Left colon (tissue), 2 donors: Measurements from ENCODE around the gene GRK4. TPM values are rescaled to one million over a fixed set of nuclear protein-coding genes. Genes with fewer than 3 reads are reported as not detected.
A peak's percentile ranks its signal among the peaks of the same experiment; 100 is the strongest.
"Not testable (repeated sequence)": the region's sequence is repeated elsewhere in the genome, so short reads cannot be mapped to it uniquely, and the experiment has no call there.

Source experiments
- ATAC-seq: fragments of 200-7000 bp; cut with Tn5 transposase; one replicate; pipeline ENCODE4 v1.9.1; 2020; ENCODE audit warnings: mild to moderate bottlenecking, moderate library complexity
- DNase-seq, 2 donors: peaks; one replicate each; pipeline ENCODE4 v3.0.0-alpha.2; 2020
- intact Hi-C, 2 donors: fragments of 100-400 bp; cut with DNase I in 1 of 2; cut with micrococcal nuclease in 1 of 2; formaldehyde crosslinking; loops; one replicate each; pipeline versions ENCODE4 v1.11.2 to v1.14.0; 2022; cut with DNase I, micrococcal nuclease
- total RNA-seq, 2 donors: library from RNA; stranded (reverse); fragmentation: NEBNext Ultra II Directional; extraction: Animal tissue kit (Norgen Biotek cat#: 25700); gene quantifications; one replicate each; pipeline ENCODE4 v1.2.1, GENCODE V29; 2021
- donor health status: DM: no; HTN: no; CAD: no.
- donor health status: DM: yes; HTN: yes; CAD: no.

GRK4 gene
- total RNA-seq, 2 donors from 2014 or later = 1.7 to 3.9 TPM

DNA sequence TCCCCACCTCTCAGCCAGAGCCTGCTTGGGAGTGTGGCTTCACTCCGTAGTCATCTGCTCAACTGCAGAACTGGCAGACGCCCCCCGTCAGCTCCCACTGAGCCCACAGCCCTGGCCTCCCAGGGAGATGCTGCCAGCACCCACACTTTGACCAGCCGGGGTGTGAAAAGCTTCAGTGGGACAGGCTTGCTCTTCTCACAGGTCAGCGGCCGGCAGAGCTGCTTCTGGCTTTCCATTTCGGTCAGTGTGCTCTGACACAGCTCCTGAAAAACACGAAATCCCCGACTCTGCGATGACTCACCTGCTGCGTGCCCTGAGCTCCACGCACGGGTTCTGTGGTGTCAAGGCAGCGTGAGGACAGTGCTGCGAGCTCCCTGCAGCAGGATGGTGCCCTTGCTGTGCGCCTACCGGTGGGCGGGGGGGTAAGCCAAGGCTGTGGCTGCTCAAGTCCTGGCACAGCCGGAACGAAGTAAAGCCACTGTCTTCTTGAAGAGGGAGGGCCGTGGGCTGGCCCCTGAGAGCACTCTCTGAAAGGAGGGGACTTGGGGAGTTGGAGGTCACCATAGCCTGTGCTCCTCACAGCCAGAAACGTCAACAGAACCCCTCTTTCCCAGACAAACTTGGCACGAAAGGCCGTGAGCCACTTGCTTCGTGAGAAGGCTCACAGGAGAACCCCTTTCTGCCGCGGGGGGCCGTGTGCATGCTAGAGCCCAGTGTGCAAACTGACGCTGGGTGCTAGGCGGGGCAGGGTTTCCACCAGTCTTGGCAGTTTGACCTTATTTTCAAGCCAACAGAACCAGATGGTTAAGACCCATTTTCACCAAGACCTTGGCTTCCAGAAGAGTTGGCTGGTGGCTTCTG is 23.8 kb upstream of the GRK4 start:
- intact Hi-C loops = no loop called here
- ATAC-seq (no peak), DNase-seq (no peak)

GRCh38 chr4:2940267-2941137 is 22.9 kb upstream of the GRK4 start:
- ATAC-seq (no peak), DNase-seq (no peak)
- intact Hi-C loops = no loop called here

DNA sequence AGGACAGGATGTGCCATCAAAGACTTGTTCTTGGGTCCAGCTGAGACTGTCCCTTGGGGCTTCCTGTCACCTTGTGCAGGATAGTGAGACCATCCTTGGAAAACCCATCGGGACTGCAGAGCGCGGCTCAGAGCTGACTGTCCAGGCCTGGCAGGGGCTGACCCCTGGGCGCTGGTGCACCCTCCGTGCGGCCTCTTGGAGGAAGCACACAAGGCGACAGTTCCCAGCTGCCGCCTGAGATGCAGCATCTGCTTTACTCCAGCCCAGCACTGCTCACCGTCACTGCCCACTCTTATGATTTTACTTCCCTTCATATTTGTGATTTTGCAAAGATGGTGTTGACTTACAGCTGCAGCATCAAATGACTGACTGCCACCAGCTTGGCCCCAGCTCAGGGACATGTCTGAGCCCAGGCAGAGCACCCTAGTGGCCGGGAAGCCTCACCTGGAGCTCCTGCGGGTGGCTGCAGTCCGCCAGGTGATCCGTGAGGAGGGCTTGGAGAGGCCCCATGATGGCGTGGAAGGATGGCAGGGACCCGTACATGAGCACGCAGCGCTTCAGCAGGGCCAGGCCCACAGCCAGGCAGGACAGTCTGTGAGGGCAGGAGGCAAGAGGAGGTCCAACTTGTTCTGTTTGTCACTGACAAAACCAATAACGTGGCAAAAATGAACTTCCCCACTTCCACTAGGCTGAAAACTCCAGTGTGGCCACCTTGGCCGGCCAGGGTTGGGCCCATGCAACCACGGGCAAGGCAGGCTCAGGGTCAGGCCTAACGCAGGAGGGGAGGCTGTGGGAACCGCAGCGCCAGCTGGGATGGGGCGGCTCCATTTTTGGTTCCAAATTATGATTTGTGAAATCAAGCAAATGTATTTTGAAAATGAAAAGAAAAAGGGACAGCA is 22.0 kb upstream of the GRK4 start:
- intact Hi-C loops = no loop called here
- ATAC-seq (no peak), DNase-seq (no peak)

- ATAC-seq = no peak
- peak in 1 of 2 donors; percentile 26 for DNase-seq
- intact Hi-C loops = no loop called here
These were observed 21.3 kb upstream of the GRK4 start for GRCh38 chr4:2942037-2942531.

DNA sequence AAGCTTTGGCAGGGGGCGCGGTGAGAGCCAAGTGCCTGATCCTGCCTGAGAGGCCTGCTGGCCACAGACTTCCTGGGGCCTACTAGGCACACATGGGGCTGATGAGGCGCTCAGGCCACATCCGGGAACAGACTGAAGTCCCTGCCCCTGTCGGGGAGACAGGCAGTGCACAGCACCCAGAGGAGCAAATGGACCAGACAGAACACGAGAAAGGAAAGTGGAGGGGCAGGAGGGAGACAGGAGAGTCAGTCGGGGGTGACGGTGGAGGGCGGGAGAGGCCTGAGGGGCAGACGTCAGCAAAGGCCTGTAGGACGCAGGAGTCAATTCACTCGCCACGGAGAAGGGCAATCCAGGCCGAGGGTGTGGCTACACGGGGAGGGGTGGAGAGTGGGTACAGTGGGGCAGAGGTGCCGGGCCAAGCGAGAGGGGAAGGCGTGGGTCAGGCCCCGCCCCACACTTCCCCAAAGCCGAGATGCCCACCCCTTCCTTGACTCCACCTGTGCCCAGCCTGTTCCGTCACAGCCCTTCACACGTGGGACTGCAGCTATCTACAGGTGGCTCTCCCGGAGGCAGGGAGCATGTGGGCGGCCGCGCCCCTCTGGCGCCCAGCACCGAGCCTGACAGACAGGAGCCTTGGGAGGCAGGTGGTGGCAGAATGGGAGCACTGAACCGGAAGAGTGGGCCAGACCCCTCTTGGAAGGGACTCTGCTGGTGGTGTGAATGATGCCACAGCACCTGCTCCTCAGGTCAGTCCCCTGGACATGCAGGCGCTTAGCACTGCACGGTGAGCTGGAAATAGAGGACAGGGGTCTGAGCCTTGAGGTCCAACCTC is 20.6 kb upstream of the GRK4 start:
- intact Hi-C loops = no loop called here
- ATAC-seq (peak; percentile 92), DNase-seq (peak; percentile 74 to 84)

GRCh38 chr4:2943364-2944090 is 19.8 kb upstream of the GRK4 start:
- DNase-seq (no peak), ATAC-seq (no peak)
- intact Hi-C loops = no loop called here

DNA sequence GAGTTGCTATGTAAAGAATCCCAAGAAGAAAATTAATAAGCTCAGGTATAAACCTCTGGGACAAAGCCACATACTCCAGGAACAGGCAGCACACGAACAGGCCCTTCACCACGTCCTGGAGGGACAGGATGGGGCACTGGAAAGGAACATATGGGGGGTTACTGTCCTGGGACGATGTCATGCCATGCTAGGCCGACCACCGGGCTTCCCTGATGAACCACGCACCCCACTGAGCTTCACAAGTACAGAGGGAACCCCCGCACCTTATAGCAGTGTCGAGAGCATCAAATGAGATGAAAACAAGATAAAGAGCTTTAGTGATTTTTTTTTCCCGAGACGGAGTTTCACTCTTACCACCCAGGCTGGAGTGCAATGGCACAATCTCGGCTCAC is 19.3 kb upstream of the GRK4 start:
- DNase-seq (no peak), ATAC-seq (no peak)
- intact Hi-C loops = no loop called here

DNA sequence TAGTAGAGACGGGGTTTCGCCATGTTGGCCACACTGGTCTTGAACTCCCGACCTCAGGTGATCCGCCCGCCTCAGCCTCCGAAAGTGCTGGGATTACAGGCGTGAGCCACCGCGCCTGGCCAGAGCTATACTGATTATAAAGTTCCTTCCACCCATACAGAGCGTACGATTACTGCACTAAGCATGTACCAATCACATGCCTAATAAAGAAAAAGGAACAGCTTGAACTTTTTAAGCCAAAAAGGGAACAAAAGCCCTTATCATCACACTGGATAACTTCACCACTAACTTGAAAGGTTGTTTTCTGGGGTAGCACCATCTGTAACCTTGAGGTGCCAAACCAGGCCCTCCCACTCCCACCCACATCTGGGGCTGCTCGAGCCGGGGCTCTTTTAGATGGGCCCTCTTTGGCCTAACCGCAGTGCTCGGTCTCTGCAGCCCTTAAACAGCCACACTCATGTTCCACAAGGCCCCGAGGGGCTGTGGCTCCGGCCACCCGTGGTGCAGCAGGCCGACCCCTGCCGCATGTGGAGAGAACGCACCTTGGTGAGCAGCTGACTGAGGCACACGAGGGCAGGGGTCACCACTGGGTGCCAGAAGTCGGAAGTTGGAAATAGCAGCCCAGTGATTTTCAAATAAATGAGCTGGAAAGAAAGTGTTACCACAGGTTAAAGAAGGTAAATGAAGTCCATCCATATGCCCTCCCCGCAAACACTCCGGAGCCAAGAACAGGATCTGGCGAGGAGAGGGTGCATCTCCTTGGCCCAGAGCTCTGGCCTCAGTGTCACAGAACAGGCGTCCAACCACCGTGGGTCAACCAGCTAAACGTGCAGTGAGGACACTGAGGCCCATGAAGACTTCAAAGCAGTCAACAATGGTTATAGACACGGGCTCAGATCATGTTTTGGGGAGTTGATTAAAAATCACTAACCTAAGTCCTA is 18.5 kb upstream of the GRK4 start:
- ATAC-seq = no peak
- intact Hi-C loops = no loop called here
- no peak for DNase-seq

DNA sequence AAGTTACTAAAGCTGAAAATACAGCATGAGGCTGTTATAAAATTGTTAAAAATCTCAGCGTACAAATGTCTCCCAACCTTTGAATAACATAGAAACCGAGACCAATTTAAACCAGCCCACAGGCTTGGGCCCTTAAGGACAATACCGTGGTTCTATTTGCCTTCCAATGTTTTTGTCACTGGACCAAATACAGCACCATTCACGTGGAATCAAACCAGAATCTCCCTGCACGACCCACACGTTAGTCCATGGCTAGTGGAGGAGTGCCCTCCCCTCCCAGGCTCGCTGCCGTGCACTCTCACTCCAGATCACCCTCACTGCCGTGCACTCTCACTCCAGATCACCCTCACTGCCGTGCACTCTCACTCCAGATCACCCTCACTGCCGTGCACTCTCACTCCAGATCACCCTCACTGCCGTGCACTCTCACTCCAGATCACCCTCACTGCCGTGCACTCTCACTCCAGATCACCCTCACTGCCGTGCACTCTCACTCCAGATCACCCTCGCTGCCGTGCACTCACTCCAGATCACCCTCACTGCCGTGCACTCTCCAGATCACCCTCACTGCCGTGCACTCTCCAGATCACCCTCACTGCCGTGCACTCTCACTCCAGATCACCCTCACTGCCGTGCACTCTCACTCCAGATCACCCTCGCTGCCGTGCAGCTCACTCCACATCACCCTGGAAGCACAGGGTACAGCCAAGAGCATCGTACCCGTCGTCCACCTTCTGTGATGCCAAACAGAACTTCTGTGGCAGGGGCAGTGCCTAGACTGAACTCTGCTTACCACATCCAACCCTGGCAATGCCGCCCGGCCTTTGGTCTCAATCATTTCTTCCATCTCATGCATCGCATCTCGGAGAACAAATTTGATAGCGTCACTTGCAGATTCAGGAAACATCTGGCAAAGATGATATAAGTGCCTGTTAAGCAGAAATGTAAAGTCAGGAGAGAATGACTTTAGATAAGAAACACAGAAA is 17.5 kb upstream of the GRK4 start:
- DNase-seq, ATAC-seq, intact Hi-C loops: not testable (repeated sequence)

GRCh38 chr4:2946812-2947600 is 16.4 kb upstream of the GRK4 start:
- DNase-seq (no peak), ATAC-seq (no peak)
- intact Hi-C loops = no loop called here

DNA sequence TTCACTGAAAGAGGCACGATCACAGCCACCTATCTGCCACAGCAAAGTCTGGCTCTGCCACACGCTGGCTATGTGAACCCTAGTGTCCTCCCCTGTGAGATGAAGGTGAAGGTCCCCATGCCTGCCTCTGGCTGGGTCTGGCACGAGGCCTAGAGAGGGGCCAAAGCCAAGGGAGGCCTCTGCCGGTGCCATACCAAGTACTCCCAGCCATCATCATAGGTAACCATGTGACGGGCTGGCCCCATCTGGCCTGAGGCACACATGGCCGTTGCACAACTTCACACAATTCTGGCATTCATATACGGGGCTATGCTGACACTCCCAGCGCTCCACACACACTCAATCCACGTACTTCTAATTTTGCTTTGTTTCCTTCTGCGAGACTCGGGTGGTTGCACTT is 15.4 kb upstream of the GRK4 start:
- intact Hi-C loops = no loop called here
- ATAC-seq = no peak

DNA sequence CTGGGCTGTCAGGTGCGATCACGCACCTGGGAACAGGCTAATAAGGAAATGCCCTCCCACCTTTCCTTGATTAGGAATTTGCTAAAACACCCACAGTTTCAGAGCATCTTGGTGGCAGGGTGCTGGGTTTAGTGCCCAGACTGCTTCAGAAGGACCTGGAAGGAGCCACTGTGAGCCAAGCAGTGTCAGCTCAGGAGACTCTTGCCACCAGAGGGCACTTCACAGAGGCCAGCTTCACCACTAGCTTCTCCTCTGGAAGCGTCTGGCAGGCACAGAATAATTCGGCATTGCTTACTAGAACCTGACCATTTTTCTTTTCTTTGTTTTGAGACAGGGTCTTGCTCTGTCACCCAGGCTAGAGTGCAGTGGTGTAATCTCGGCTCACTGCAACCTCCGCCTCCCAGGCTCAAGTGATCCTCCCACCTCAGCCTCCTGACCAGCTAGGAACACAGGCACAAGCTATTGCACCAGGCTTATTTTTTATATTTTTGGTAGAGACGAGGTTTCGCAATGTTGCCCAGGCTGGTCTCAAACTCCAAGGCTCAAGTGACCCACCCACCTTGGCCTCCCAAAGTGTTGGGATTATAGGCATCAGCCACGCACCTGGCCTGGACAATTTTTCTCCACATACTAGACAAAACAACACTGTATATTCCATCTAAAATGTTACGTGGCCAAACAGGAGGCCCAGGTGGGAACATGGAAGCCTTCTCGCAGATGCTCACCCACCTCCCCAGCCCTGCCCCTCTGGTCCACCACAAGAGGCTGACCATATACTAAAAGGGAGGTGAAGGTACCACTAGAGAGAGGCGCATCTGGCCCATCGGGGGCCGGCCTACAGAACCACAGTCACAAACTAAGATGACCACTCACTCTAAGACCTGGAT is 14.2 kb upstream of the GRK4 start:
- intact Hi-C loops = no loop called here
- DNase-seq = peak in 1 of 2 donors; percentile 47
- peak; percentile 71 for ATAC-seq

More for the DNA sequence above, 15.4 kb upstream of the GRK4 start:
- DNase-seq = no peak

- ATAC-seq (no peak), DNase-seq (no peak)
- intact Hi-C loops = no loop called here
These were observed 13.6 kb upstream of the GRK4 start for GRCh38 chr4:2949782-2950125.
